Neural progenitor cell (in vitro differentiated cells): ENCODE data around the gene ADK. TPM values are rescaled to one million over a fixed set of nuclear protein-coding genes. Genes with fewer than 3 reads are reported as not detected.

Experiments used
- DNase-seq: peaks from one replicate; pipeline ENCODE4 v3.0.0-alpha.2; 2016; ENCODE audit warnings: low spot score
- H2AFZ ChIP-seq: fragments of 200-600 bp; sonication (generic); replicated peaks from 2 replicates; pipeline ENCODE4 v1.6.1; 2016; ENCODE audit warnings: antibody characterized with exemption
- H3F3A ChIP-seq: fragments of 200-600 bp; sonication (generic); 2 replicates; pipeline ENCODE4 v1.6.1; 2016; ENCODE audit warnings: antibody characterized with exemption, low read depth
- H3K27ac ChIP-seq: fragments of 200-600 bp; sonication (generic); 2 replicates; pipeline ENCODE4 v1.5.1; 2016; ENCODE audit warnings: mild to moderate bottlenecking
- H3K27me3 ChIP-seq: fragments of 200-600 bp; sonication (generic); 2 replicates; pipeline ENCODE4 v1.6.1; 2016; ENCODE audit warnings: mild to moderate bottlenecking, moderate library complexity
- H3K36me3 ChIP-seq: fragments of 200-600 bp; sonication (generic); 2 replicates; pipeline ENCODE4 v1.5.1; 2016
- H3K4me1 ChIP-seq: fragments of 200-600 bp; sonication (generic); 2 replicates; pipeline ENCODE4 v1.6.1; 2016; ENCODE audit warnings: mixed run types
- H3K4me2 ChIP-seq: fragments of 200-600 bp; sonication (generic); 2 replicates; pipeline ENCODE4 v1.6.1; 2016
- H3K4me3 ChIP-seq: fragments of 200-600 bp; sonication (generic); 2 replicates; pipeline ENCODE4 v1.5.1; 2016
- H3K79me2 ChIP-seq: fragments of 200-600 bp; sonication (generic); 2 replicates; pipeline ENCODE4 v1.6.1; 2016; ENCODE audit warnings: low read depth
- H3K9ac ChIP-seq: fragments of 200-600 bp; sonication (generic); 2 replicates; pipeline ENCODE4 v1.6.1; 2016
- H3K9me3 ChIP-seq: fragments of 200-600 bp; sonication (generic); 2 replicates; pipeline ENCODE4 v1.5.1; 2016; ENCODE audit warnings: low read depth
- H4K20me1 ChIP-seq: fragments of 200-600 bp; sonication (generic); 2 replicates; pipeline ENCODE4 v1.6.1; 2016; ENCODE audit warnings: low read depth
- H3K27ac Mint-ChIP-seq: 3 replicates; pipeline ENCODE4 v1.8.0; 2021; ENCODE audit warnings: mixed read lengths
- H3K27me3 Mint-ChIP-seq: 2 replicates; pipeline ENCODE4 v1.8.0; 2022; ENCODE audit warnings: low read depth, mild to moderate bottlenecking, inconsistent platforms, moderate library complexity, mixed read lengths; ENCODE audit not compliant: insufficient read depth
- H3K36me3 Mint-ChIP-seq: 3 replicates; pipeline ENCODE4 v1.8.0; 2021; ENCODE audit warnings: mixed read lengths
- H3K4me1 Mint-ChIP-seq: 3 replicates; pipeline ENCODE4 v1.8.0; 2021; ENCODE audit warnings: mixed read lengths
- H3K4me3 Mint-ChIP-seq: 3 replicates; pipeline ENCODE4 v1.8.0; 2021; ENCODE audit warnings: mild to moderate bottlenecking, moderate library complexity, mixed read lengths
- H3K9me3 Mint-ChIP-seq: 3 replicates; pipeline ENCODE4 v1.8.0; 2020; ENCODE audit warnings: mixed read lengths
- CTCF ChIP-seq: fragments of 200-600 bp; sonication (generic); IDR thresholded peaks from 2 replicates; pipeline ENCODE4 v1.5.1; 2017; ENCODE audit warnings: antibody characterized with exemption, mild to moderate bottlenecking
- EZH2 ChIP-seq: fragments of 200-600 bp; sonication (generic); IDR thresholded peaks from 2 replicates; pipeline ENCODE4 v1.6.1; 2017; ENCODE audit warnings: antibody characterized with exemption, mild to moderate bottlenecking, moderate library complexity
- EZH2phosphoT487 ChIP-seq: fragments of 200-600 bp; sonication (generic); IDR thresholded peaks from 2 replicates; pipeline ENCODE4 v1.6.1; 2017; ENCODE audit warnings: antibody characterized with exemption
- total RNA-seq: library from RNA; depleted of rRNA; stranded (reverse); fragments of >200 nt; gene quantifications from 2 replicates; pipeline ENCODE4 v1.2.3, GENCODE V29; 2015; ENCODE audit warnings: low replicate concordance

The ADK gene
- total RNA-seq, 1 donor from 2014 or later, result 50.9 TPM

- Histone ChIP-seq H4K20me1 (no peaks in the 10 kb centered on the region), H3K9ac (no peak overlapping the region), H3K36me3 (no peaks in the 10 kb centered on the region), H3K27ac (no peak overlapping the region), H3K79me2 (no peaks in the 10 kb centered on the region), H3K4me3 (no peak overlapping the region), H3F3A (no peaks in the 10 kb centered on the region), H3K9me3 (no peaks in the 10 kb centered on the region), H3K4me1 (no peaks in the 10 kb centered on the region), H3K27me3 (no peaks in the 10 kb centered on the region), H2AFZ (no peak overlapping the region), H3K4me2 (no peak overlapping the region)
- Mint-ChIP-seq H3K4me1 (no peaks in the 10 kb centered on the region), H3K27me3 (no peaks in the 10 kb centered on the region), H3K36me3 (no peaks in the 10 kb centered on the region), H3K27ac (no peak overlapping the region), H3K4me3 (no peak overlapping the region), H3K9me3 (no peaks in the 10 kb centered on the region)
- TF ChIP-seq CTCF, result no peak
- TF ChIP-seq EZH2, result no peak
- TF ChIP-seq EZH2phosphoT487, result no peak
- no peak for DNase-seq
Observed at GRCh38 chr10:74377476-74377875, 226.5 kb downstream of the ADK start.

GRCh38 chr10:74379474-74379873, 228.5 kb downstream of the ADK start:
- H2AFZ ChIP-seq, result no peak overlapping the region
- TF ChIP-seq EZH2phosphoT487 (no peak), CTCF (no peak), EZH2 (no peak)
- H3K4me3 ChIP-seq, result no peak overlapping the region
- Mint-ChIP-seq H3K27ac (no peak overlapping the region), H3K27me3 (no peaks in the 10 kb centered on the region), H3K4me3 (no peak overlapping the region), H3K36me3 (no peaks in the 10 kb centered on the region), H3K9me3 (no peaks in the 10 kb centered on the region), H3K4me1 (no peaks in the 10 kb centered on the region)
- H3K9me3 ChIP-seq, result no peaks in the 10 kb centered on the region
- no peak overlapping the region for H3K9ac ChIP-seq
- no peaks in the 10 kb centered on the region for H3K79me2 ChIP-seq
- no peak overlapping the region for H3K27ac ChIP-seq
- no peak for DNase-seq
- no peaks in the 10 kb centered on the region for H3K36me3 ChIP-seq
- H3F3A ChIP-seq, result no peaks in the 10 kb centered on the region
- no peak overlapping the region for H3K4me2 ChIP-seq
- no peaks in the 10 kb centered on the region for H4K20me1 ChIP-seq
- peaks cover under 1% of the 10 kb centered on the region for H3K4me1 ChIP-seq
- H3K27me3 ChIP-seq, result no peaks in the 10 kb centered on the region

GRCh38 chr10:74380795-74381194, 229.8 kb downstream of the ADK start:
- TF ChIP-seq EZH2 (no peak), CTCF (no peak), EZH2phosphoT487 (no peak)
- Histone ChIP-seq H3K4me1 (peaks cover 3% of the 10 kb centered on the region), H3K9me3 (no peaks in the 10 kb centered on the region), H3K4me3 (no peak overlapping the region), H3K36me3 (no peaks in the 10 kb centered on the region), H3K27me3 (no peaks in the 10 kb centered on the region), H3K4me2 (no peak overlapping the region), H3K79me2 (no peaks in the 10 kb centered on the region), H2AFZ (no peak overlapping the region), H3F3A (no peaks in the 10 kb centered on the region), H3K27ac (no peak overlapping the region), H3K9ac (no peak overlapping the region), H4K20me1 (no peaks in the 10 kb centered on the region)
- Mint-ChIP-seq H3K36me3 (no peaks in the 10 kb centered on the region), H3K27ac (no peak overlapping the region), H3K9me3 (no peaks in the 10 kb centered on the region), H3K27me3 (no peaks in the 10 kb centered on the region), H3K4me1 (no peaks in the 10 kb centered on the region), H3K4me3 (no peak overlapping the region)
- no peak for DNase-seq
